Measurements from ENCODE around the gene BICDL1. TPM values are rescaled to one million over a fixed set of nuclear protein-coding genes. Genes with fewer than 3 reads are reported as not detected.

The BICDL1 gene
- total RNA-seq, 1 donor from 2014 or later = 7.4 TPM

DNA sequence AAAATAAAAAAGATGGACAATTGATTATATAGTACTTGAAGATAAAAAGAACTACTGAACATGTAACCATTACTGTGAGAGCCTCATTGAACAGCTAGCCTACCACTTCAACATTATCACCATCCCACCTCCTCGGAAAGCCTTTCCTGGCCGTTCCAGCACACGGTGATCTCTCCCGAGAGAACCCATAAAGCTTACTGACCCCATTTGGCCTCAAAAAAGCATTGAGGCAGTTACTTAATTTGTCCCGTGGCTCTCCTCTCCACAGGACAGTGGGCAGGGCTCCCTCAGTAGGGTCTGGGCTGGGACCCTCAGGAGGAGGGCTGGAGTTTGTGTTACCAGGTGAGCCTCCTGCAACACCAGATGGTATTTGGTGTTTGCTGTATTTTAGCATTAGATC is 71.7 kb downstream of the BICDL1 start:
- TF ChIP-seq, protein P1, sequence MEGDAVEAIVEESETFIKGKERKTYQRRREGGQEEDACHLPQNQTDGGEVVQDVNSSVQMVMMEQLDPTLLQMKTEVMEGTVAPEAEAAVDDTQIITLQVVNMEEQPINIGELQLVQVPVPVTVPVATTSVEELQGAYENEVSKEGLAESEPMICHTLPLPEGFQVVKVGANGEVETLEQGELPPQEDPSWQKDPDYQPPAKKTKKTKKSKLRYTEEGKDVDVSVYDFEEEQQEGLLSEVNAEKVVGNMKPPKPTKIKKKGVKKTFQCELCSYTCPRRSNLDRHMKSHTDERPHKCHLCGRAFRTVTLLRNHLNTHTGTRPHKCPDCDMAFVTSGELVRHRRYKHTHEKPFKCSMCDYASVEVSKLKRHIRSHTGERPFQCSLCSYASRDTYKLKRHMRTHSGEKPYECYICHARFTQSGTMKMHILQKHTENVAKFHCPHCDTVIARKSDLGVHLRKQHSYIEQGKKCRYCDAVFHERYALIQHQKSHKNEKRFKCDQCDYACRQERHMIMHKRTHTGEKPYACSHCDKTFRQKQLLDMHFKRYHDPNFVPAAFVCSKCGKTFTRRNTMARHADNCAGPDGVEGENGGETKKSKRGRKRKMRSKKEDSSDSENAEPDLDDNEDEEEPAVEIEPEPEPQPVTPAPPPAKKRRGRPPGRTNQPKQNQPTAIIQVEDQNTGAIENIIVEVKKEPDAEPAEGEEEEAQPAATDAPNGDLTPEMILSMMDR (conservative IDR thresholded peaks at IDR 0.05) = no peak
- Mint-ChIP-seq H3K27ac (no peak overlapping the region), H3K36me3 (no peaks in the 10 kb centered on the region), H3K4me3 (no peak overlapping the region), H3K27me3 (peaks cover 4% of the 10 kb centered on the region), H3K9me3 (no peaks in the 10 kb centered on the region), H3K4me1 (ENCODE audit: unreplicated experiment) (peaks cover 12% of the 10 kb centered on the region)
- no peak for DNase-seq (ENCODE audit: extremely low spot score, unreplicated experiment)

DNA sequence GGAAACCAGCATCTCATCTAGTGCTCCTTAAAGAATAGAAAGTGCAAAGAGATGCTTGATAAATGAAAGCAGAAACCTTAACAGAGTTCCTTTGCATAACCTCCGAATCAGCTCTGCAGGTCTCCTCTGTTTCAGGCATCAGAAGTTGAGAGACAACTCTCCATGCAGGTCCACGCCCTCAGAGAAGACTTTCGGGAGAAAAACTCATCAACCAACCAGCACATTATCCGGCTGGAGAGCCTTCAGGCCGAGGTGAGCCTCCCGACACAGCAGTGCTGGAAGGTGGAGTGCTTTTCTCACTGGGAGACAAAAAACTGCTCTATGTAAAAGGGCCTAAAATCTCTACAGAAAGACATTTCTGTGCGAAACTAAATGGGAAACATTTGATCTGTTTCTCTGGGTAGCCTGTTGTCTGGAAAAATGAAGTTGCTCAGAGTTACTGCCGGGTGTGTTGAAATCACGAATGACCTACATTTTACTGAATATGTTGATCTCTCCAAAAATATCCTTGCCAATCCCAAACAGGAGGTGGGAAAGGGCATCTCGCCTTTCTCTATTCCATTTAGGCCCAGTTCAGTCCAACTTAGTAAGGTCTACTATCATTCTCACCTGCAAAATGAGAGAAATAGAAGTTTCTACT is 72.7 kb downstream of the BICDL1 start:
- Mint-ChIP-seq H3K4me1 (ENCODE audit: unreplicated experiment) (peaks cover 12% of the 10 kb centered on the region), H3K36me3 (no peaks in the 10 kb centered on the region), H3K27ac (no peak overlapping the region), H3K27me3 (peaks cover 4% of the 10 kb centered on the region), H3K4me3 (no peak overlapping the region), H3K9me3 (no peaks in the 10 kb centered on the region)
- DNase-seq (ENCODE audit: extremely low spot score, unreplicated experiment) = no peak
- TF ChIP-seq, protein P1 (conservative IDR thresholded peaks at IDR 0.05) = no peak

DNA sequence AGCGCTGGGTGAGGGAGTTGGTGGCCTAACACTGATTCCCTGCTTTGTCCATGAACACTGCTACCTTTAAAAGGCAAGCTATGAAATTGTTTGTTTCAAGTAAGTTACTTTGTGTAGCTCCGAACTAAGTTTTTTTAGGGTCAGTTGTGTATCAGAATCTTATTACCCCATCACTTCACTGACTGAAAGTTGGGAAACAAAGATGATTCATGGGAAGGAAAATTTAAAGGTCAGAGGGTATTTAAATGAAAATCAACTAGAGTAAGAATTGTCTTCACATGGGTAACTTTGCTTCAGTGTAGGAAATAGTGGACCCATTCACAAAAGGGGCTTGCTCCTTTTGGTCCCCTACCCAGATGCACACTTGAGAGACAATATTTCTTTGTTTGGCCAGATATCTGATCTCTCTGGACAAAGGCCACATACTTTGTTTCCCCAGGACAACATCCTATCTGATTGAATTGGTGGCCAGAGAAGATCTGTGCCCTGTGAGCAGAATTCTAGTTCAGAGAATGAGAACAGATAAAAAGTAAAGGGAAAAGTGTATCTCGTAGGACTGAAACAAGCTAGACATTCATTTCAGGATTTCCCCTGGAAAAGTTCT is 74.0 kb downstream of the BICDL1 start:
- DNase-seq (ENCODE audit: extremely low spot score, unreplicated experiment) = no peak
- TF ChIP-seq, protein P1 (conservative IDR thresholded peaks at IDR 0.05) = no peak
- H3K4me3 Mint-ChIP-seq = no peak overlapping the region
- peaks cover 4% of the 10 kb centered on the region for H3K27me3 Mint-ChIP-seq
- no peaks in the 10 kb centered on the region for H3K9me3 Mint-ChIP-seq
- no peaks in the 10 kb centered on the region for H3K36me3 Mint-ChIP-seq
- peaks cover 12% of the 10 kb centered on the region for H3K4me1 Mint-ChIP-seq (ENCODE audit: unreplicated experiment)
- no peak overlapping the region for H3K27ac Mint-ChIP-seq

DNA sequence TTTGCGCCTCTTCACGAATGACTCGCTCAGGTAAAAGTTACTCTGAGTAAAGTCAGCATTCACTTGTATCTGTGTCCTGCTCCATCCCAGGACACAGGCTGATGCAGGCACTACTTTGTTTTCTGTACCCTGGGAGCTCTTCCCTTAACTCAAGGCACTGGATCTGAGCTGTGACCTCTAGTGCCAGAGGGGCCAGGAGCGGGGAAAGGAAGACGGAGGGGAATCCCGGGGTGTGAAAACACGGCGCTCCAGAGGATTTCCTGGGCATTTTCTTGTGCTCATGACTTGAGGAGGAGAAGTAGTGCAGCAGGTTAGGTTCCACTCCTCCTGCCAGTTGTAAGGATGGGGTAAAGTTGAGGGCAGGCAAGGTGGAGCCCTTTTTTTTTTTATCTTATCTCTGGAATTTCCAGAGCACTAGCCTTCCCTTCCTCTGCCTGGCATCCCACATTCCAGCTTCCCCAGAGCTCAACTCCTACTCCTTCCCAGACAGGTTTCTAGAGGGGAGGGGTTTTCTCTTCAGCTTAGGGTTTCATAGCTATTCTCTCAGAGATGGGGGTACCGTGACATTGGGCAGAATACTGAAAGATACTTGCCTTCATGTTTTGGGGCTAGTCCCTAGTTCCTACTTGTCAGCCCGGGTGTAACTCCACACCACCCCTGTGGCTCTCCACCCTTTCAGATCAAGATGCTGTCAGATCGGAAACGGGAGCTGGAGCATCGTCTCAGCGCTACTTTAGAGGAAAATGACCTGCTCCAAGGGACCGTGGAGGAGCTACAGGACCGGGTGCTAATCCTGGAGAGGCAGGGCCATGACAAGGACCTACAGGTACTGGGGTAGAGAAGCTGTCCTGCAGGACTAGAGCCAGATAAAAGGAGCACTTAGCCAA is 75.3 kb downstream of the BICDL1 start:
- H3K4me3 Mint-ChIP-seq = no peak overlapping the region
- no peak for DNase-seq (ENCODE audit: extremely low spot score, unreplicated experiment)
- H3K27ac Mint-ChIP-seq = no peak overlapping the region
- H3K4me1 Mint-ChIP-seq (ENCODE audit: unreplicated experiment) = peaks cover 12% of the 10 kb centered on the region
- H3K36me3 Mint-ChIP-seq = no peaks in the 10 kb centered on the region
- TF ChIP-seq, protein P1 (conservative IDR thresholded peaks at IDR 0.05) = no peak
- H3K9me3 Mint-ChIP-seq = no peaks in the 10 kb centered on the region
- H3K27me3 Mint-ChIP-seq = peaks cover 4% of the 10 kb centered on the region

DNA sequence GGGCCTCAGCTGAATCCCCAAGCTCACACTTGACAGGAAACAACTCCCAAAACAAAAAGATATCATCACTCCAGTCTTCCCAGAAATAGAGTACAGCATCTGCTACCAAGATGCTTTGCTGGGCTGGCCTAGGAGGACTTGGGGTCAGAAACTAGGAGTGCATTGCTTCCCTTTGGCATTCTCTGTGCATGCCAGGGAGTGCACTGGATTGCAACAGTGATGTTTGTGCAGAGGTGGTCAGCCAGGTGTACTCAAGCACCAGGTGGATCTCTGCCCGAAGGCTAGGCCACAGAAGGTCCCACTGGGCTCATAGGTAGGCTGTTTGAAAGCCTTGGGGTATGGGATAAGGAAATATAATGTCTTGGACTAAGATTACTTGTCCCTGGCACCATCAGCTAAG is 76.4 kb downstream of the BICDL1 start:
- Mint-ChIP-seq H3K27ac (no peak overlapping the region), H3K9me3 (no peaks in the 10 kb centered on the region), H3K27me3 (peaks cover 4% of the 10 kb centered on the region), H3K36me3 (no peaks in the 10 kb centered on the region), H3K4me1 (ENCODE audit: unreplicated experiment) (peaks cover 12% of the 10 kb centered on the region), H3K4me3 (no peak overlapping the region)
- DNase-seq (ENCODE audit: extremely low spot score, unreplicated experiment) = no peak
- TF ChIP-seq, protein P1 (conservative IDR thresholded peaks at IDR 0.05) = no peak
